ENCODE data around the gene KLK12. TPM values are rescaled to one million over a fixed set of nuclear protein-coding genes. Genes with fewer than 3 reads are reported as not detected.
A peak's percentile ranks its signal among the peaks of the same experiment; 100 is the strongest.

KLK12 gene, protein sequence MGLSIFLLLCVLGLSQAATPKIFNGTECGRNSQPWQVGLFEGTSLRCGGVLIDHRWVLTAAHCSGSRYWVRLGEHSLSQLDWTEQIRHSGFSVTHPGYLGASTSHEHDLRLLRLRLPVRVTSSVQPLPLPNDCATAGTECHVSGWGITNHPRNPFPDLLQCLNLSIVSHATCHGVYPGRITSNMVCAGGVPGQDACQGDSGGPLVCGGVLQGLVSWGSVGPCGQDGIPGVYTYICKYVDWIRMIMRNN
- total RNA-seq, result not detected in 2 replicates

DNA sequence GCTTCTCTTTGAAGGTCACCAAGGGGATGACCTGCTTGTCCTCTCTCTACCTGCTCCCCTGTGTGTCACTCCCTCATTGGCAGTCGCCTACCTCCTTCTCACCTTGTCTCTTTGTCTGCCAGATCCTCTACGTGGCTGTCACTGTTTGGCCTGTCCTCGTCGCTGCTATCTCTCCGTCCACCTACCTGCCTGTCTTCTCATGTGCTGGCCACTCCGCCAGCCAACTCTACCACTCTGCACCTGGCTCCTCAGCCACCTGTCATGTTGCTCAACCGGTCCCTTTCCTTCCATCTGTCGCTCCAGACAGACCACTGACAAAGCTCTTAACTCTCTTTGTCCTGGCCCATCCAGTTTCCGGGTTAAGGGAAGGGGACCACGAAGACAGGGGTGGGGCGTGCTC is at the start of gene KLK12:
Gene KLK12 (minus strand): TSS at position 299 of the 400 bp plus-strand sequence. CDS start 381 bp downstream, outside the sequence.
- Histone ChIP-seq H3K36me3 (ENCODE audit: insufficient read depth, low read length) (no peaks in the 10 kb centered on the region), H3K4me1 (ENCODE audit: insufficient read depth, low read length) (no peaks in the 10 kb centered on the region), H2AFZ (ENCODE audit: low read length) (no peak within 1 kb of the TSS), H3K27ac (ENCODE audit: low read depth, low read length) (no peak within 1 kb of the TSS), H4K20me1 (ENCODE audit: insufficient read depth, low read length) (no peaks in the 10 kb centered on the region), H3K27me3 (ENCODE audit: insufficient read depth, low read length) (no peaks in the 10 kb centered on the region), H3K79me2 (ENCODE audit: insufficient read depth, low read length) (no peaks in the 10 kb centered on the region), H3K9me3 (ENCODE audit: low read depth, low read length) (no peaks in the 10 kb centered on the region), H3K4me3 (ENCODE audit: insufficient read depth, low read length) (no peak within 1 kb of the TSS), H3K4me2 (ENCODE audit: insufficient read depth, low read length) (no peak within 1 kb of the TSS)
- TF ChIP-seq, protein P1, sequence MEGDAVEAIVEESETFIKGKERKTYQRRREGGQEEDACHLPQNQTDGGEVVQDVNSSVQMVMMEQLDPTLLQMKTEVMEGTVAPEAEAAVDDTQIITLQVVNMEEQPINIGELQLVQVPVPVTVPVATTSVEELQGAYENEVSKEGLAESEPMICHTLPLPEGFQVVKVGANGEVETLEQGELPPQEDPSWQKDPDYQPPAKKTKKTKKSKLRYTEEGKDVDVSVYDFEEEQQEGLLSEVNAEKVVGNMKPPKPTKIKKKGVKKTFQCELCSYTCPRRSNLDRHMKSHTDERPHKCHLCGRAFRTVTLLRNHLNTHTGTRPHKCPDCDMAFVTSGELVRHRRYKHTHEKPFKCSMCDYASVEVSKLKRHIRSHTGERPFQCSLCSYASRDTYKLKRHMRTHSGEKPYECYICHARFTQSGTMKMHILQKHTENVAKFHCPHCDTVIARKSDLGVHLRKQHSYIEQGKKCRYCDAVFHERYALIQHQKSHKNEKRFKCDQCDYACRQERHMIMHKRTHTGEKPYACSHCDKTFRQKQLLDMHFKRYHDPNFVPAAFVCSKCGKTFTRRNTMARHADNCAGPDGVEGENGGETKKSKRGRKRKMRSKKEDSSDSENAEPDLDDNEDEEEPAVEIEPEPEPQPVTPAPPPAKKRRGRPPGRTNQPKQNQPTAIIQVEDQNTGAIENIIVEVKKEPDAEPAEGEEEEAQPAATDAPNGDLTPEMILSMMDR (IDR thresholded peaks at IDR 0.05; ENCODE audit: extremely low read depth, low read depth, low read length), result no peak
- peak; percentile 43 for DNase-seq (ENCODE audit: insufficient read length, low spot score, missing footprints)

DNA sequence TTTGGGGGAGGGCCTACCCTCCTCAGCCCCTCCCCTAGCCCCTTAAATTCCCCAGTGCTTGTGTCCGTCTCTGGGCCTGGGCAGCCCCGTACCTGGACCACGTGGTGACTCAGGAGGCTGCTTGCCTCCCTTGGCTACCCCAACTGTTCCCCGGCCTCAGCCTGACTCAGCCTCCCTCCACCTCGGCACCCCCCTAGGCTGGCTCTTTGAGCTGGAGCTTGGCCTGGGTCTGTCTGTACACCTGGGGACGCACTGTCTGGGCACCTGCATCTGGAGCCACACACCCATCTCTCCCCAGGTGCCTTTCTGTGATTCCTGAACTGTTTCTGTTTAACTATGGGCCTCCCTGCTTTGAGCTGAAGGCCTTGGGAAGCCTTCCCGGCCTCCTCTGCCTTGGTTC is 49.7 kb upstream of the KLK12 start:
- no peaks in the 10 kb centered on the region for H3K9me3 ChIP-seq (ENCODE audit: low read depth, low read length)
- peak; percentile 67 for DNase-seq (ENCODE audit: insufficient read length, low spot score, missing footprints)
- H3K36me3 ChIP-seq (ENCODE audit: insufficient read depth, low read length), result no peaks in the 10 kb centered on the region
- H2AFZ ChIP-seq (ENCODE audit: low read length), result no peak overlapping the region
- H3K4me2 ChIP-seq (ENCODE audit: insufficient read depth, low read length), result no peak overlapping the region
- H3K27me3 ChIP-seq (ENCODE audit: insufficient read depth, low read length), result no peaks in the 10 kb centered on the region
- no peaks in the 10 kb centered on the region for H4K20me1 ChIP-seq (ENCODE audit: insufficient read depth, low read length)
- no peak overlapping the region for H3K27ac ChIP-seq (ENCODE audit: low read depth, low read length)
- H3K79me2 ChIP-seq (ENCODE audit: insufficient read depth, low read length), result no peaks in the 10 kb centered on the region
- H3K4me3 ChIP-seq (ENCODE audit: insufficient read depth, low read length), result no peak overlapping the region
- H3K4me1 ChIP-seq (ENCODE audit: insufficient read depth, low read length), result no peaks in the 10 kb centered on the region
- TF ChIP-seq, protein P1 (IDR thresholded peaks at IDR 0.05; ENCODE audit: extremely low read depth, low read depth, low read length), result no peak

DNA sequence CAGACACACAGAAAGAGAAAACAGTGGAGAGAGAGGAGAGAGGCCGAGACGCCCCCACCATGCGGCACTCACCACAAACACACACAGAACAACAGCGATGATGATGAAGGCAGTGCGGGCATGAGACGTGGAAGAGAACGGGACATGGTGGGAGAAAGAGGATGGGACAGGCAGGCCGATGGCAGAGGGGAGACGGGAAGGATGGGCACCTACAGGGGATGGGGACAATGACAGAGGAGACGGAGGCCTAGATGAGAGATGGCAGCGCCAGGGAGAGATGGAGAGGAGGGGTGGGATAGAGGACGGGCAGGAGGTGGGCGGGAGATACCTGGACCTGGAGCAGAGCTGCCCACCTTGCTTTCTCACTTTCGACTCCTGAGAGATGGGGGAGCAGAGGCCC is 49.0 kb upstream of the KLK12 start:
- Histone ChIP-seq H3K27me3 (ENCODE audit: insufficient read depth, low read length) (no peaks in the 10 kb centered on the region), H3K4me3 (ENCODE audit: insufficient read depth, low read length) (no peak overlapping the region), H3K36me3 (ENCODE audit: insufficient read depth, low read length) (no peaks in the 10 kb centered on the region), H3K9me3 (ENCODE audit: low read depth, low read length) (no peaks in the 10 kb centered on the region), H4K20me1 (ENCODE audit: insufficient read depth, low read length) (no peaks in the 10 kb centered on the region), H3K4me1 (ENCODE audit: insufficient read depth, low read length) (no peaks in the 10 kb centered on the region), H2AFZ (ENCODE audit: low read length) (no peak overlapping the region), H3K27ac (ENCODE audit: low read depth, low read length) (no peak overlapping the region), H3K4me2 (ENCODE audit: insufficient read depth, low read length) (no peak overlapping the region), H3K79me2 (ENCODE audit: insufficient read depth, low read length) (no peaks in the 10 kb centered on the region)
- DNase-seq (ENCODE audit: insufficient read length, low spot score, missing footprints), result peak; percentile 35
- TF ChIP-seq, protein P1 (IDR thresholded peaks at IDR 0.05; ENCODE audit: extremely low read depth, low read depth, low read length), result no peak

DNA sequence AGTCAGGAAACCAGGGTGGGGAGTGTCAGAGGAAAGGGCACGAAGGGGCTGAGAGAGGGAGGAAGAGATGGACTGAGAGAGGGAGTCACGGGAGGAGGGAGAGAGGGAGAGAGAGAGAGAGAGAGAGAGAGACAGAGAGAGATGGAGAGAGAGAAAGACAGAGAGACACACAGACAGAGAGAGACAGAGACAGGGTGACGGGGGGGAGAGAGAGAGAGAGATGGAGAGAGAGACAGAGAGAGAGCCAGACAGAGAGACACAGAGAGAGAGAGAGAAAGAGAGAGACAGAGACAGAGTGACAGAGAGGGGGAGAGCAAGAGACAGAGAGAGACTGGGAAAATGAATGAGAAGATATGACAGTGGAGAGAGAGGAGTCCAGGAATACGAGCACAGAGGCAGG is 48.4 kb upstream of the KLK12 start:
- no peak overlapping the region for H3K4me2 ChIP-seq (ENCODE audit: insufficient read depth, low read length)
- TF ChIP-seq, protein P1 (IDR thresholded peaks at IDR 0.05; ENCODE audit: extremely low read depth, low read depth, low read length), result no peak
- no peak overlapping the region for H3K27ac ChIP-seq (ENCODE audit: low read depth, low read length)

More for the DNA sequence above, 48.4 kb upstream of the KLK12 start:
- H3K9me3 ChIP-seq (ENCODE audit: low read depth, low read length), result no peaks in the 10 kb centered on the region
- no peaks in the 10 kb centered on the region for H3K36me3 ChIP-seq (ENCODE audit: insufficient read depth, low read length)
- H2AFZ ChIP-seq (ENCODE audit: low read length), result no peak overlapping the region
- no peaks in the 10 kb centered on the region for H3K4me1 ChIP-seq (ENCODE audit: insufficient read depth, low read length)
- no peaks in the 10 kb centered on the region for H3K79me2 ChIP-seq (ENCODE audit: insufficient read depth, low read length)
- no peaks in the 10 kb centered on the region for H3K27me3 ChIP-seq (ENCODE audit: insufficient read depth, low read length)
- no peak overlapping the region for H3K4me3 ChIP-seq (ENCODE audit: insufficient read depth, low read length)
- DNase-seq (ENCODE audit: insufficient read length, low spot score, missing footprints), result no peak
- no peaks in the 10 kb centered on the region for H4K20me1 ChIP-seq (ENCODE audit: insufficient read depth, low read length)

Measured in osteoblast (primary cell).